ENCODE results near the gene ARHGAP15. TPM values are rescaled to one million over a fixed set of nuclear protein-coding genes. Genes with fewer than 3 reads are reported as not detected.

Gene ARHGAP15
- total and polyA plus RNA-seq, 2 experiments from 2014 or later = 0.26 TPM; not detected in 1

DNA sequence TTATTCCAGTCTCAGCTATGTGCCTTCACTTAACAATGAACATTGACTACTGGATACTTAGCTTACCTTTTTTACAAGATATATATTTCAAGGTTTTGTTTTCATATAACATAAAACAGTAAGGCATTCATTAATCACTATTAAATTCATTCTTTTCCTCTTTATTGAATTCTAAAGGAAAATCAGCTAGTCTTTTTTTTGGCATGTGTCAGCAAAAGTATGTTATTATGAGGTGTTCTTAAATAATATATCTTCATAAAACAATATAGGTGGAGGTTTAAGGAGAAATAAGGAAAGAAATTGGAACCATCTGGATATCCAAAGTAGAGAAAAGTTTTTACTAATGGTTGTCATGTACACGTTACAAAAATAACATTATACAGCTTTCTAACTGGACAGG is 472.6 kb downstream of the ARHGAP15 start:
- TF ChIP-seq EZH2 (IDR thresholded peaks at IDR 0.05; ENCODE audit: low read depth, unreplicated experiment) (no peak), ZNF331 (CRISPR knock-in tag; IDR thresholded peaks at IDR 0.05; ENCODE audit: low read depth) (no peak), ZNF462 (CRISPR knock-in tag; IDR thresholded peaks at IDR 0.05) (no peak), ZNF114 (CRISPR knock-in tag; IDR thresholded peaks at IDR 0.05) (no peak), ETS1 (IDR thresholded peaks at IDR 0.05) (no peak), EZH2phosphoT487 (IDR thresholded peaks at IDR 0.05; ENCODE audit: unreplicated experiment) (no peak), JUNB (IDR thresholded peaks at IDR 0.05; ENCODE audit: unreplicated experiment) (no peak), STAT1 (IDR thresholded peaks at IDR 0.05; ENCODE audit: unreplicated experiment) (no peak), POLR2AphosphoS5 (IDR thresholded peaks at IDR 0.05; ENCODE audit: low read depth) (no peak), CTCF (conservative IDR thresholded peaks at IDR 0.05; ENCODE audit: low read depth in 2 of 2) (no peak)
- H3K4me2 ChIP-seq = no peak overlapping the region
- no peaks in the 10 kb centered on the region for H3K9me2 ChIP-seq (ENCODE audit: insufficient read depth)
- H3F3A ChIP-seq (replicated peaks; ENCODE audit: low read depth) = no peaks in the 10 kb centered on the region
- no peak overlapping the region for H3K4me3 ChIP-seq
- no peak for DNase-seq (ENCODE audit: low spot score)
- Mint-ChIP-seq H3K27me3 (ENCODE audit: insufficient read depth, low read depth, poor library complexity) (no peaks in the 10 kb centered on the region), H3K4me3 (no peak overlapping the region), H3K4me1 (peaks cover 33% of the 10 kb centered on the region), H3K27ac (no peak overlapping the region), H3K9me3 (no peaks in the 10 kb centered on the region), H3K36me3 (ENCODE audit: low read depth) (no peaks in the 10 kb centered on the region)
- H3K27me3 ChIP-seq (ENCODE audit: insufficient read depth) = no peaks in the 10 kb centered on the region
- no peak overlapping the region for H3K27ac ChIP-seq (ENCODE audit: low read depth)
- no peaks in the 10 kb centered on the region for H3K36me3 ChIP-seq (ENCODE audit: insufficient read depth)
- ATAC-seq = no peak
- peak overlapping the region; percentile 67; the same call in 1 of the 2 replicates for H2AFZ ChIP-seq
- H3K4me1 ChIP-seq (ENCODE audit: insufficient read depth) = peaks cover 30% of the 10 kb centered on the region
- H3K79me2 ChIP-seq (replicated peaks; ENCODE audit: insufficient read depth) = no peaks in the 10 kb centered on the region
- H4K20me1 ChIP-seq (replicated peaks; ENCODE audit: insufficient read depth) = no peaks in the 10 kb centered on the region

Measured in GM23338 (cell line).